Measurements from ENCODE around the gene SLCO4A1. TPM values are rescaled to one million over a fixed set of nuclear protein-coding genes. Genes with fewer than 3 reads are reported as not detected.

SLCO4A1 gene
- total and polyA plus RNA-seq, 2 experiments from 2014 or later = 25.8 to 99.0 TPM

GRCh38 chr20:62644802-62645496, 2.6 kb downstream of the SLCO4A1 start:
- Histone ChIP-seq H4K20me1 (ENCODE audit: insufficient read depth, poor library complexity, severe bottlenecking) (no peaks in the 10 kb centered on the region), H3K27ac (no peak overlapping the region), H3K4me1 (ENCODE audit: insufficient read depth) (peaks cover 11% of the 10 kb centered on the region), H3K4me3 (no peak overlapping the region), H3K9me2 (replicated peaks; ENCODE audit: insufficient read depth) (no peaks in the 10 kb centered on the region), H3K36me3 (replicated peaks; ENCODE audit: insufficient read depth, low read depth) (no peaks in the 10 kb centered on the region), H3K4me2 (no peak overlapping the region), H3K79me2 (no peaks in the 10 kb centered on the region), H3K27me3 (peaks cover 33% of the 10 kb centered on the region), H2AFZ (no peak overlapping the region), H3K9me3 (ENCODE audit: low read depth) (no peaks in the 10 kb centered on the region)
- DNase-seq (ENCODE audit: low spot score) = no peak
- TF ChIP-seq CTCF (IDR thresholded peaks at IDR 0.05; ENCODE audit: poor library complexity) (no peak), EZH2 (IDR thresholded peaks at IDR 0.05; ENCODE audit: borderline replicate concordance) (no peak), EZH2phosphoT487 (IDR thresholded peaks at IDR 0.05; ENCODE audit: low read depth, severe bottlenecking, unreplicated experiment) (no peak)
- WGBS (ENCODE audit: low lambda C conversion rate, missing lambda C conversion rate) = 87% methylated on average over 12 of the region's 12 CpGs

GRCh38 chr20:62645613-62646012, 3.3 kb downstream of the SLCO4A1 start:
- WGBS (ENCODE audit: low lambda C conversion rate, missing lambda C conversion rate) = 96% methylated on average over 15 of the region's 15 CpGs
- no peak overlapping the region for H2AFZ ChIP-seq
- H3K79me2 ChIP-seq = no peaks in the 10 kb centered on the region

GRCh38 chr20:62646851-62647520, 4.7 kb downstream of the SLCO4A1 start:
- Histone ChIP-seq H2AFZ (no peak overlapping the region), H3K27ac (no peak overlapping the region), H3K4me3 (no peak overlapping the region), H4K20me1 (ENCODE audit: insufficient read depth, poor library complexity, severe bottlenecking) (no peaks in the 10 kb centered on the region), H3K27me3 (peaks cover 17% of the 10 kb centered on the region), H3K36me3 (replicated peaks; ENCODE audit: insufficient read depth, low read depth) (no peaks in the 10 kb centered on the region), H3K4me1 (ENCODE audit: insufficient read depth) (peaks cover 19% of the 10 kb centered on the region), H3K9me3 (ENCODE audit: low read depth) (no peaks in the 10 kb centered on the region), H3K4me2 (no peak overlapping the region), H3K9me2 (replicated peaks; ENCODE audit: insufficient read depth) (no peaks in the 10 kb centered on the region), H3K79me2 (no peaks in the 10 kb centered on the region)
- TF ChIP-seq EZH2phosphoT487 (IDR thresholded peaks at IDR 0.05; ENCODE audit: low read depth, severe bottlenecking, unreplicated experiment) (no peak), CTCF (IDR thresholded peaks at IDR 0.05; ENCODE audit: poor library complexity) (no peak), EZH2 (IDR thresholded peaks at IDR 0.05; ENCODE audit: borderline replicate concordance) (no peak)
- no peak for DNase-seq (ENCODE audit: low spot score)
- 84% methylated on average over 10 of the region's 12 CpGs for WGBS (ENCODE audit: low lambda C conversion rate, missing lambda C conversion rate)

More at GRCh38 chr20:62645613-62646012, 3.3 kb downstream of the SLCO4A1 start:
- H3K27ac ChIP-seq = no peak overlapping the region
- H3K4me3 ChIP-seq = no peak overlapping the region
- H3K4me2 ChIP-seq = no peak overlapping the region
- H4K20me1 ChIP-seq (ENCODE audit: insufficient read depth, poor library complexity, severe bottlenecking) = no peaks in the 10 kb centered on the region
- no peaks in the 10 kb centered on the region for H3K9me3 ChIP-seq (ENCODE audit: low read depth)
- H3K4me1 ChIP-seq (ENCODE audit: insufficient read depth) = peaks cover 11% of the 10 kb centered on the region
- no peaks in the 10 kb centered on the region for H3K9me2 ChIP-seq (replicated peaks; ENCODE audit: insufficient read depth)
- DNase-seq (ENCODE audit: low spot score) = no peak
- no peaks in the 10 kb centered on the region for H3K36me3 ChIP-seq (replicated peaks; ENCODE audit: insufficient read depth, low read depth)
- no peak for TF ChIP-seq EZH2phosphoT487 (IDR thresholded peaks at IDR 0.05; ENCODE audit: low read depth, severe bottlenecking, unreplicated experiment)
- no peak for TF ChIP-seq CTCF (IDR thresholded peaks at IDR 0.05; ENCODE audit: poor library complexity)
- no peak for TF ChIP-seq EZH2 (IDR thresholded peaks at IDR 0.05; ENCODE audit: borderline replicate concordance)
- H3K27me3 ChIP-seq = peaks cover 30% of the 10 kb centered on the region
